K562 (cell line): ENCODE measurements around the gene CARMIL1. TPM values are rescaled to one million over a fixed set of nuclear protein-coding genes. Genes with fewer than 3 reads are reported as not detected.

Experiments
- BHLHE40 ChIP-seq: IDR thresholded peaks from 2 replicates; pipeline ENCODE4 v1.6.1; 2011; ENCODE audit warnings: low read length, improper control_type of control experiment
- HLTF ChIP-seq: fragments of 450-650 bp; IDR thresholded peaks from 2 replicates; pipeline ENCODE4 v1.6.1; 2016
- KDM4B ChIP-seq, 2 experiments: fragments of 450-650 bp in 1 of 2; sonication (generic) in 1 of 2; IDR thresholded peaks; 2 replicates each; pipeline ENCODE4 v1.6.1; 2016 to 2017; ENCODE audit warnings: borderline replicate concordance in 2 of 2, antibody characterized with exemption in 1 of 2, low read depth in 1 of 2, mild to moderate bottlenecking in 1 of 2
- RUNX1 ChIP-seq: sonication (generic); IDR thresholded peaks from 2 replicates; pipeline ENCODE4 v1.6.1; 2016; ENCODE audit warnings: antibody characterized with exemption, low read depth
- ZBTB11 ChIP-seq, 3 experiments: fragments of 200-800 bp in 1 of 3; fragments of 250-450 bp in 1 of 3; fragments of 450-650 bp in 1 of 3; sonication (Bioruptor Pico) in 1 of 3; sonication (Bioruptor generic) in 1 of 3; formaldehyde crosslinking in 1 of 3; IDR thresholded peaks; 2 replicates each; pipeline versions ENCODE4 v1.6.1 to v1.8.0; 2016 to 2022; ENCODE audit warnings: mild to moderate bottlenecking in 2 of 3, missing genetic modification characterization in 2 of 3, missing compliant biosample characterization in 1 of 3, moderate library complexity in 1 of 3
- polyA plus RNA-seq, 8 experiments: library from polyadenylated mRNA; depleted of rRNA in 4 of 8; stranded (reverse) in 5 of 8; unstranded in 3 of 8; fragments of >200 nt; fragmentation: Nextera tagmentation in 2 of 8; fragmentation: Illumina TruSeq in 1 of 8; extraction: Ambion mirVana in 2 of 8; extraction: Trizol in 1 of 8; gene quantifications; 2 replicates each; pipeline versions ENCODE4 v1.2.1 to v1.2.3, GENCODE V29; 2011 to 2014; ENCODE audit warnings: inconsistent platforms in 1 of 8, missing spikeins in 1 of 8
- total RNA-seq, 7 experiments: library from RNA; depleted of rRNA in 6 of 7; stranded (reverse); fragments of >200 nt in 6 of 7; fragmentation: Illumina TruSeq in 2 of 7; extraction: Trizol in 2 of 7; gene quantifications; 2 replicates each; pipeline versions ENCODE4 v1.2.1 to v1.2.3, GENCODE V29; 2011 to 2021; ENCODE audit warnings: low replicate concordance in 1 of 7

Gene CARMIL1
- total and polyA plus RNA-seq, 9 of the 15 experiments (the other 6 are each of a cell fraction or from before 2014, with no cell fraction given): 0.04 to 0.32 (median 0.10) TPM; not detected in 1

GRCh38 chr6:25314509-25315175, 35.5 kb downstream of the CARMIL1 start (continued):
- no peak for TF ChIP-seq ZBTB11 (CRISPR knock-in tag; IDR thresholded peaks at IDR 0.05)
- no peak for TF ChIP-seq BHLHE40
- TF ChIP-seq KDM4B (IDR thresholded peaks at IDR 0.05; ENCODE audit: borderline replicate concordance in 2 of 2, low read depth in 1 of 2): no peak
- TF ChIP-seq RUNX1: no peak
- TF ChIP-seq HLTF: no peak
- TF ChIP-seq, all 486 proteins: peak for 0
